CD4-positive, alpha-beta T cell treated with Interleukin-12 subunit alpha and Interleukin-12 subunit beta, for 1 hour (primary cell): ENCODE results near the gene TMEM117.

Source experiments
- DNase-seq: peaks from one replicate; pipeline ENCODE4 v3.0.0-alpha.2; 2020

TMEM117 gene

GRCh38 chr12:43887397-43887796 is 51.5 kb downstream of the TMEM117 start:
- DNase-seq, result no peak

DNA sequence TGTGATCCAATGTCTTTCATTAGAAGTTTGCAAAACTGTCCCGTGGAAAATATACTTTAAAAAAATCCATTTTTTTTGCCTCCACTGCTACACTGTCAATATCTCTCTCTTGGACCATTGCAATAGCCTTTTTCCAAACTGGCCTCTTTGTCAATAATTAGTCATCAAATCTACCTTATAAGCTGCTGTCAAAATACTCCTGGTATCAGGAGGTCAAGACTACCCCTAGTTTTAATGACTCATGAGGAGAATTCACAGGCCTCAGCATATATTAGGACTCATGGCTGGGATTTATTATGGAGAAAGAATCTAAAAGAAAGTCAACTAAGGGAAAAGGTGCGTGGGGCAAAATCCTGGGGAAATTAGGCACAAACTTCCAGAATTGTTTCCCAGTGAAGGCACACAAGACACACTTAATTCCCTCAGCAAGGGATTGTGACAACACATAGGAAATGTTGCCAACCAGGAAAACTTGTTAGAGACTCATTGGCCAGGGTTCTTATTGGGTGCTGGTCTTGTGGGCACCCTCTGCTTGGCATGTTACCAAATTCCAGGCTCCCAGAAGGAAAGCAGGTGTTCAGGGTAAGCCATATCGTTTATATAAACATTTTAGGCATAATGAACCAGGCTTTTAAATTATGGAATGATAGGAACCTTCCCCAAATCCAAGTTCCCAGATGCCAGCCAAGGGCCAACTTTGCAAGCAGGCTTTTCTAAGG is 56.1 kb downstream of the TMEM117 start:
- DNase-seq, result no peak

DNA sequence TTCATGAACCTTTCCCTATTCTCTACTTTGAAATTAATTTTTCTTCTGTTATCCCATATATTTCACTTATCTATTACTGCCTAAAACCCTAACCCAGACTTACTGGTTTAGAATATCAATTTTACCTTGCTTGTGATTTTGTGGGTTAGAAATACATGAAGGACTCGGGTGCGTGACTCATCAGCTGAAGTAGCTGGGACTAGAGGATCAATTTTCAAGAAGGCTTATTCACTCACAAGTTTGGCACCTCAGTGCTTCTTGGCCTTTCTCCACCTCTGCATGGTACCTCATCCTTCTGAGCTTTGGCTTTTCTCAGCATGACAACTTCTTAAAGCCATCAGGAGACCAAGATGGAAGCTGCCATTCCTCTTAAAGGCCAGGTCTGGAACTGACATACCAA is 57.8 kb downstream of the TMEM117 start:
- DNase-seq, result no peak

DNA sequence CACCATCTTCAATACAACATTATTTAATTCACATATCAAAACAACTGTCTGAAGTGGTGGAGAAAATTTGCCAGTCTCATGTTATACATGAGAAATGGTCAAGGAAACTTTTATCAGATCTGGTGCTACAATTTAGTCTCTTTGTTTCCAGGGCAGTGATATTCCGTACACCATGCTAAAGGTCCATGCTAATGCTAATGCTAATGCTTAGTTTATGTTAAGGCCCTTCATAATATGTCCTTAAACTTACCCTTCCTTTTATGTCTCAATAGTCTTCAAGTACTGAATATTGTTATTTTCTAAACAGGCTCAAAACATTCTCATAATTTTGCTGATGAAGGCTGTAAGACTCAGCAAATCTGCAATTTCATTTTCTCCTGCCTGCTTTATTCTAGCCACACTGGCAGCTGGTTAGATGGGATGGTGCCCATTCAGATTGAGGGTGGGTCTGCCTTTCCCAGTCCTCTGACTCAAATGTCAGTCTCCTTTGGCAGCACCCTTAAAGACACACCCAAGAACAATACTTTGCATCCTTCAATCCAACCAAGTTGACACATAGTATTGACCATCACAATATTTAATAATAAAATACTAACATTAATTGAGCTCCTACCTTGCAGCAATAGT is 59.8 kb downstream of the TMEM117 start:
- DNase-seq, result no peak

GRCh38 chr12:43896496-43896895 is 60.6 kb downstream of the TMEM117 start:
- no peak for DNase-seq

- no peak for DNase-seq
Measured at GRCh38 chr12:43898474-43898873, 62.6 kb downstream of the TMEM117 start.

DNA sequence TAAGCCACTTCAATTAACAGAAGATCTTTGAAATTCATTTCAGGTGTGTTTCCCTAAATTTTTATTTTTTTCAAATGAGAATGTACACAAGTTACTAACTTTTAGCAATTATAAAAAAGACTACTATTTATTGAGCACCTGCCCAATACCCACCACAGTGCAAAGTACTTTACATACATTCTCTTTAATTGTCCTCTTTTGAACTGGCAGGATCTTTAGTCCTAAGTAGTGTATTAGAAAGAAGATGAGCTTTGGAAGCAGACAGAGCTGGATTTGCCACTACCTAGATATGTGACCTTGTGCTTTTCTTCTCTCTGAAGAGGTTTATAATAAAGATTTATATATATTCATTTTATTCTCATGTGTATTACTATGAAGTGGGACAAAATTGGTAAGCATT is 63.7 kb downstream of the TMEM117 start:
- DNase-seq, result no peak

DNA sequence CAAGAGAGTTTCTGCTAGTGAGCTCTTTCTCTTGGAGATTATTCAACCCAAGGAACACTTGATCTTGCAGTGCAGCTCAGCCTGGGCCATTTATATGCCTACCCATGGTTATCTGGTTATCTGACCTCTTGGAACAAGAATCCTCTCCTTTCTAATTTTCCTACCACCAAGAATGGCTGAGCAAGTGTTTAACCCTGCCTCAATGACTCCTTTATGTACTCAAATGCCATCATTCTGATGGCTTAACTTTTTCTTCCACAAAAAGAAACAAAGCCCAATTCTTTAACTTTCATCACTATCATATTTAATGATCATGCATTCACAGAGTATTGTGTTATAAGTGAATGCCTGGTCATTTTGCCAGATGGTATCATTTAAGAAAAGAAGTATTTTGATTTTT is 67.8 kb downstream of the TMEM117 start:
- no peak for DNase-seq

- DNase-seq, result no peak
Measured at GRCh38 chr12:43912859-43913258, 77.0 kb downstream of the TMEM117 start.

DNA sequence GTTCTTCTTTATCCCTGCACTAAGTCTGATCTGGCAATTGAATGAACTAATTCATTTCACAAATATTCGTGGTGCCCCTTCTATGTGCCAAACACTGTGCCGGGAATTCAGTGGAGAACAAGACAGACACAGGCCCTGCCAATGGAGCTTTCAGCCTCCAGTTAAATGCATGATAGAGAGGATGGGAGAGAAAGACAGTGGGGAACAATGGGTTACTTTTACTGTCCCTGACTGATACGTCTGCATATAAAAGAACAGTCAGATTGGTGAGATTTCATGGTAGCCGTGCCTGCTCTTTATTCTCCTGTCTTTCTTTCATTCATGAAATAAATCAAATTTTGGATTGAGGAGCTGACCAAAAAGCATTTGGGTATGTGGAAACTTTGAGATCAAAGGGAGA is 78.5 kb downstream of the TMEM117 start:
- DNase-seq, result no peak

GRCh38 chr12:43914923-43915468 is 79.1 kb downstream of the TMEM117 start:
- no peak for DNase-seq

DNA sequence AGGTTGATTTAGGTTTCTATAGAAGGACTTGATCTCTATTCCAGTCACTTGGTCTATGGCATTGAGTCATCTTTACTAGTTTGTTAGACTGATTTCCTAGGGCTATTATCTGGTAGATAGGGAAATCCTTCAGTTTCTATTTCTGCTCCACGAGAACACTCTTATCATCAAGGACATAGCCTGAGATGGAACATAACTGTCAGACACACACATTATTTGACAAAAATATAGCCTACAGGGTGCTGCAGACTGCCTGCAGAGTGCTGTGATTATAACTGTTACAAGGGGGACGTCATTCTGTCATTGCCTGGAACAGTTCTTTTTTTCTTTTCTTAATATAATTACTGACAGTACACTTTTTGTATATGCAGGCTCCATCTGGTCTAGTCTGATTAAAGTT is 82.0 kb downstream of the TMEM117 start:
- DNase-seq, result no peak

GRCh38 chr12:43921666-43922337 is 85.9 kb downstream of the TMEM117 start:
- DNase-seq, result no peak

DNA sequence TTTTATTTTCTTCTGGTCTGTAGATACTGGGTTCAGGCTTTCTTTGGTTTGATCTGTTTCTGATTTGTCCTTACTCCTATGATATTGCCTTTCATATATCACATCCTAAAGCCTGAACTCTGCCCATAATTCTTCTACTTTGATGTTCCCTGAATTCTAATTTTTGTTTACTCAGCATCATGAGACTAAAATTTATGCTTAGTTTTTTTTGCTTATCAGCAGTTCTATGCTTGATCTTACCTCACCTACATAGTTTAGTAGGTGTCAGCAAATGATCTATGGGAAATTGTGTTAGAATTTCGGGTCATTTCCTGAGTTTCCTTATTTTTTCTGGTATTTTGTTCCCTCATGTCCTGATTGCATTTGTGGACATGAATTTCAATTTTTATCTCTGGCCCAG is 94.2 kb downstream of the TMEM117 start:
- DNase-seq, result no peak

- DNase-seq, result no peak
Measured at GRCh38 chr12:43931187-43931586, 95.3 kb downstream of the TMEM117 start.

DNA sequence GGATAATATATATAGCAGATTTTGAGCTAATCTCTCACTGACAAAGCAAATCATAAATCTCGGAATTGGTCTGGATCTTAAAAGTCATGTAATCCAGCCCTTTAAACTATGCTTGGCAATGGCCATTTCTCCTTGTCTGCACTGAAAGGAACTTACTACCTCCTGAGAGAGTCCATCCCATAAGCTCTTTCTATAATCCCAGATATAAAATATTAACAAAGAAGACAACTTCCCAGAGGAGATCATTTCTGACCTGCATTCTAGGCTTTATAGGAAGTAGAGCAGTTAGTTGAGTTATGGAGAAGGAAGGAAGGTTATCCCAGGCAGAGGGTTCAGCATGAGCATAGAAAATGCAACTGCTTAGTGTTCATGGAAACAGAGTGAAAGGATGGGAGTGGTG is 99.7 kb downstream of the TMEM117 start:
- DNase-seq, result no peak

DNA sequence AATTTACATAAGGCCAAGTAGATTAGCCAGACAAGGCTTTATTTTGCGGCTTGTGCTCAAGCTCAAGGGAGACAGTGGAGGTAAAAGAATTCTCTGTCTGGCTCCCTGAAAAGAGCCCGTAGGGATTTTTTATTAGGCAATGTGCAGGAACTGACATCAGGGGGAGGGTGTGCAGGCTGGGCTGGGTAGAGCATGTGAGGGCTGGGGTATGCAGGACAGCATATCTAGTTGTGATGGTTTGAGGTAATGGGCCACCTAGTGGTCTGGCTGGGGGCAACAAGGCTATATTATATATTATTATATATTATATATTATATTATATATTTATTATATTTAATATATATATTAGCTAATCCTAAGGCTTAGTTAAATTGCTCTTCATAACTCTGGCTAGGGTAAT is 102.1 kb downstream of the TMEM117 start:
- no peak for DNase-seq

DNA sequence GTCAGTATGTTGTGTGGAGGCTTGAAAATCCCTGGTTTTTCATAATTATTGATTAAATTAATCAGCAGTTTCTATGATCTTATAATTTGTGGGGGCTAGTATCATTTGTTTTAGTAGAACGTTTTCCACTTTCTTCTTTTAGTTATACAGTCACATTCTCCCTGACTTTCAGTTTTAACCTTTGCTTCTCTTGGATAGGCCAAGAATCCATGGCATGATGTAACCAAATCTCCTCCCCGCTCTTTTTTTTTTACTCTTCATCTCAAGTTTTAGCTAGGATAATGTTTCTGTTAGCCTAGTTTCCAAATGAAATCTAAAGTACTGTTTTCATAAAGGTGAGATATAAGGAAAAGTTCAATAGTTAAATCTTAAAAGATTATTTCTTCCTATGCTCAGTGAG is 106.5 kb downstream of the TMEM117 start:
- DNase-seq, result no peak

GRCh38 chr12:43945983-43946382 is 110.1 kb downstream of the TMEM117 start:
- DNase-seq, result no peak

DNA sequence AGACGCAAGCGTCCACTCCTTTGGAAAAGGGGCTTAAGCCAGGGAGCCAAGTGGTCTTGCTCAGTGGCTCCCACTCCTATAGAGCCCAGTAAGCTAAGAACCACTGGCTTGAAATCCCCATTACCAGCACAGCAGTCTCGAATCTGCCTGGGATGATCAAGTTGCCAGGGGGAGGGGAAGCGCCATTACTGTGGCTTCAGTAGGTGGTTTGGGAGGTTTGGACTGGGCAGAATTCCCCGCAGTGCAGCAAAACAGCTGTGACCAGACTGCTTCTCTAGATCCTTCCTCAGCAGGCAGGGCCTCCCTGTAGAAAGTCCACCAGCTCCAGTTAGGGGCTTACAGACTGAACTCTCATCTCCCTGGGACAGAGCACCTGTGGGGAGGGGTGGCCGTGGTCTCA is 115.4 kb downstream of the TMEM117 start:
- no peak for DNase-seq

DNA sequence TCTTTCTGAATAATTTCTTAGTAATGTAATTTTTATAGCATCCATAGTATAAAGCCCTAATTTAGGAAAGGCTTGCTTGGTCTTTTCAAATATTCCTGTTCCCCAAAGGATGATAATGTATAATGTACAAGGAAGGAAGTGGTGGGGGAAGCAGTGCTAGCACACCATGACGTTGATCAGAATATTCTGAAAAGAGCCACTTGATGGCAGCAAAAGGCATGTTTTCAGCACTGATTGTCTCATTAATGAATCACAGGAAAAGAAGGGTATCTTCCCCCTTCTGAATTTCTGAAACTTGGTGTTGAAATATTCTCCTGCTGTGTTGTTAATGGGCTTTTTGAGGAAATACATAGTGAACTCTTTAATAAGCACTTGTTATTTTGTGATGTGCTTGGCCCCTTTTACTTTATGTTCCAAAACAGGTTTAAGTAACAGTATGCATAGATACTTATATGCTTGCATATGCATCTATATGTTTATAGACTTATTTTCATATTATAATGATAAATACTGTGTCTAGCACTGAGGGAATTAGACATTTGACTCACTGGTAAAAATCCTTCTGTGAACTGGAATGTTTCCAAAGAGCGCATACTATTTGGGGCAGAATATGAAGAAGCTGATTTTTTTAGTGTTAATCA is 122.0 kb downstream of the TMEM117 start:
- peak; percentile 27 for DNase-seq

- no peak for DNase-seq
Measured at GRCh38 chr12:43964033-43964432, 128.2 kb downstream of the TMEM117 start.

- DNase-seq, result no peak
Measured at GRCh38 chr12:43964961-43965360, 129.1 kb downstream of the TMEM117 start.

DNA sequence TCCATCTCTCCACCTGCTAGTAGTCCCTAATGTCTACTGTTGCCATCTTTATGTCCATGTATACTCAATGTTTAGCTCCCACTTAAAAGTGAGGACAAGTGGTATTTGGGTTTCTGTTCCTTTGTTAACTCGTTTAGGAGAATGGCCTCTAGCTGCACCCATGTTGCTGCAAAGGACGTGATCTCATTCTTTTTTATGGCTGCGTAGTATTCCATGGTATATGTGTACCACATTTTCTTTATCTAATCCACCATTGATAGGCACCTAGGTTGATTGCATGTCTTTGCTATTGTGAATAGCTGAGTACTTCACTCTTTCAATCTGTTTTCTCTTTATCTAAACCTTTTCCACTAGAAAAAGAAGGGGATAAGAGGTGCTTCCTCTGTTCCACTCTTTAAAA is 130.0 kb downstream of the TMEM117 start:
- DNase-seq, result no peak
